OCI-LY7 (cell line): Measurements from ENCODE around the gene ZCCHC13.

ENCODE experiments used
- CTCF ChIP-seq: fragments of 200-600 bp; sonication (generic); conservative IDR thresholded peaks from 2 replicates; pipeline ENCODE4 v1.5.1; 2014; ENCODE audit warnings: mild to moderate bottlenecking, antibody characterized with exemption, low read length, moderate library complexity, mixed read lengths
- EZH2phosphoT487 ChIP-seq: fragments of 200-600 bp; sonication (generic); IDR thresholded peaks from 2 replicates; pipeline ENCODE4 v1.6.1; 2018; ENCODE audit warnings: low read depth, borderline replicate concordance, mild to moderate bottlenecking, mixed run types, antibody characterized with exemption, low read length, moderate library complexity, mixed read lengths

DNA sequence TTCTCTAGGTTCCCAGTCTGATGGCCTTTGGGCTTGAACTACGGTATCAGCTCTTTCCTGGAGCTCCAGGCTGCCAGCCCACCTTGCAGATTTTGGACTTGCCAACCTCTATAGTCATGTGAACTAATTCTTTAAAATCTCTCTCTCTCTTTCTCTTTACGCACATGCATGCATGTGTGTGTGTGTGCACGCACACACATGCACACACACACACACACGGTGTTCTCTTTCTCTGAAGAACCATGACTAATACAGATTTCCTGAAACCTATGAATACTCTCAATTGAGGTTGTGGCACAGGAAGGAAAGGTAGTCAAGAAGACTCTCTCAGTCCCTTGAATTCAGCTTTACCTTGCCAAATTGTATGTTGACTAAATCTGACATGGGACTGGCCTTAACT, 6.2 kb upstream of the ZCCHC13 start:
- TF ChIP-seq CTCF = no peak
- TF ChIP-seq EZH2phosphoT487 = no peak
